Testis (tissue), 3 donors: ENCODE results near the gene SAAL1. TPM values are rescaled to one million over a fixed set of nuclear protein-coding genes. Genes with fewer than 3 reads are reported as not detected.

Experiments used
- DNase-seq: peaks from one replicate; pipeline ENCODE4 v3.0.0-alpha.2; 2019
- H3K27ac ChIP-seq, 2 donors: fragments of 200-600 bp; sonication (generic); one replicate each; pipeline ENCODE4 v1.5.1; 2019
- H3K27me3 ChIP-seq: fragments of 200-600 bp; sonication (generic); one replicate; pipeline ENCODE4 v1.5.1; 2019
- H3K36me3 ChIP-seq: fragments of 200-600 bp; sonication (generic); one replicate; pipeline ENCODE4 v1.5.1; 2017; ENCODE audit warnings: low read depth; ENCODE audit errors: missing control alignments
- H3K4me1 ChIP-seq: fragments of 200-600 bp; sonication (generic); one replicate; pipeline ENCODE4 v1.5.1; 2019
- H3K4me3 ChIP-seq, 2 donors: fragments of 200-600 bp; sonication (generic); one replicate each; pipeline ENCODE4 v1.5.1; 2017 to 2019
- H3K9me3 ChIP-seq: fragments of 200-600 bp; sonication (generic); one replicate; pipeline ENCODE4 v1.5.1; 2017
- CTCF ChIP-seq, 3 experiments: fragments of 450-650 bp in 2 of 3; fragments of 200-600 bp in 1 of 3; sonication (generic) in 1 of 3; IDR thresholded peaks; one replicate each; pipeline ENCODE4 v1.5.1; 2016 to 2019; ENCODE audit warnings: antibody characterized with exemption in 3 of 3, mild to moderate bottlenecking in 2 of 3, moderate library complexity in 1 of 3
- POLR2A ChIP-seq: fragments of 450-650 bp; IDR thresholded peaks from one replicate; pipeline ENCODE4 v1.6.1; 2017; ENCODE audit warnings: antibody characterized with exemption, mild to moderate bottlenecking, moderate library complexity
- WGBS, 2 donors: methylation state at CpG; one replicate each; pipeline ENCODE4 v1.1.5; 2018; 5-methylcytosine and 5-hydroxymethylcytosine counted together
- intact Hi-C: fragments of 100-400 bp; cut with DNase I; formaldehyde crosslinking; loops from one replicate; pipeline ENCODE4 v1.15.1; 2023; ENCODE audit warnings: low total_unique reads
- polyA plus RNA-seq: library from polyadenylated mRNA; stranded (reverse); fragments of 350-450 nt; fragmentation: Illumina TruSeq; extraction: RNeasy Lipid Tissue Mini Kit (QIAGEN cat#74804); gene quantifications from one replicate; pipeline ENCODE4 v1.2.3, GENCODE V29; 2014; ENCODE audit warnings: low read depth, low replicate concordance; ENCODE audit not compliant: insufficient read depth
- total RNA-seq, 2 donors: library from RNA; depleted of rRNA; stranded (reverse); fragments of >200 nt; gene quantifications; one replicate each; pipeline ENCODE4 v1.2.3, GENCODE V29; 2016

Gene SAAL1
- total and polyA plus RNA-seq, 3 donors from 2014 or later, result 21.8 to 29.8 (median 29.0) TPM

- no peaks in the 10 kb centered on the region for H3K9me3 ChIP-seq
- intact Hi-C loops, result no loop called here
- DNase-seq, result no peak
- no peak overlapping the region for H3K4me3 ChIP-seq
- TF ChIP-seq POLR2A (no peak), CTCF (IDR thresholded peaks at IDR 0.05) (no peak)
- 74 to 85% methylated on average over 3 of the region's 3 CpGs for WGBS, 2 donors
- H3K27me3 ChIP-seq, result no peaks in the 10 kb centered on the region
- no peak overlapping the region for H3K27ac ChIP-seq
- no peaks in the 10 kb centered on the region for H3K36me3 ChIP-seq
- H3K4me1 ChIP-seq, result no peaks in the 10 kb centered on the region
These were observed 16.9 kb downstream of the SAAL1 start for GRCh38 chr11:18088966-18089365.

DNA sequence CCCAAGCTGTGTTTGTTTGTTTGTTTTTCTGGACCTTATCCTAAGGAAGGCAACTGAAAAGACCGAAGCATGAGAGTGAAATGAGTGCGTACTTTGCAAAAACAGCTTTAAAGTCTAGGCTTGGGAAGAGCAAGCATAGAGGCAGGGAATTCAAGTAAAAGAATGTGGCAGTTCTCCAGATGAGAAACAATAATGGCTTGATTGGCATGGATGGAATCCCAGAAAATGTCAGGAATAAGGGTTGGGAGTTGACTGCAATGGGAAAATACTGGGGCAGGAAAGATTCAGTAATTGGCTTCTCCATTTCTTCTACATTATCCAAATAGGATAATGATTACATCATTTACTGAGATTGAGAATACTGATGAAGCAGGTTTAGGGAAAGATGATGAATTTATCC is 17.5 kb downstream of the SAAL1 start:
- DNase-seq, result no peak
- intact Hi-C loops, result no loop called here
- no peak overlapping the region for H3K27ac ChIP-seq
- H3K27me3 ChIP-seq, result no peaks in the 10 kb centered on the region
- WGBS, 2 donors, result 95 to 96% methylated on average over 2 of the region's 2 CpGs
- no peak for TF ChIP-seq POLR2A
- TF ChIP-seq CTCF (IDR thresholded peaks at IDR 0.05), result no peak
- H3K4me3 ChIP-seq, result no peak overlapping the region
- no peaks in the 10 kb centered on the region for H3K4me1 ChIP-seq
- no peaks in the 10 kb centered on the region for H3K36me3 ChIP-seq
- H3K9me3 ChIP-seq, result no peaks in the 10 kb centered on the region

- intact Hi-C loops, result no loop called here
- TF ChIP-seq CTCF (IDR thresholded peaks at IDR 0.05), result no peak
- no peak for TF ChIP-seq POLR2A
These were observed 24.3 kb downstream of the SAAL1 start for GRCh38 chr11:18081551-18081950.

GRCh38 chr11:18080451-18080850 is 25.4 kb downstream of the SAAL1 start:
- no peak for DNase-seq
- Histone ChIP-seq H3K36me3 (no peaks in the 10 kb centered on the region), H3K27ac (no peak overlapping the region), H3K27me3 (no peaks in the 10 kb centered on the region), H3K4me3 (no peak overlapping the region), H3K4me1 (no peaks in the 10 kb centered on the region), H3K9me3 (no peaks in the 10 kb centered on the region)
- intact Hi-C loops, result no loop called here
- WGBS, 2 donors, result 79 to 87% methylated on average over 4 of the region's 4 CpGs
- TF ChIP-seq POLR2A, result no peak
- no peak for TF ChIP-seq CTCF (IDR thresholded peaks at IDR 0.05)

More at GRCh38 chr11:18081551-18081950, 24.3 kb downstream of the SAAL1 start:
- DNase-seq, result no peak
- H3K4me3 ChIP-seq, result no peak overlapping the region
- H3K27ac ChIP-seq, result no peak overlapping the region
- H3K27me3 ChIP-seq, result no peaks in the 10 kb centered on the region
- no peaks in the 10 kb centered on the region for H3K36me3 ChIP-seq
- no peaks in the 10 kb centered on the region for H3K4me1 ChIP-seq
- no peaks in the 10 kb centered on the region for H3K9me3 ChIP-seq
- 65 to 75% methylated on average over 2 of the region's 2 CpGs for WGBS, 2 donors

GRCh38 chr11:18078909-18079308 is 27.0 kb downstream of the SAAL1 start:
- Histone ChIP-seq H3K36me3 (no peaks in the 10 kb centered on the region), H3K9me3 (no peaks in the 10 kb centered on the region), H3K27me3 (no peaks in the 10 kb centered on the region), H3K4me1 (no peaks in the 10 kb centered on the region), H3K27ac (no peak overlapping the region), H3K4me3 (no peak overlapping the region)
- WGBS, 2 donors, result 83 to 87% methylated on average over 2 of the region's 2 CpGs
- TF ChIP-seq POLR2A, result no peak
- TF ChIP-seq CTCF (IDR thresholded peaks at IDR 0.05), result no peak
- DNase-seq, result no peak
- intact Hi-C loops, result no loop called here
